Measurements from ENCODE around the gene ADA.

Gene ADA

GRCh38 chr20:44643596-44644229 lies 7.8 kb downstream of the ADA start:
- DNase-seq: peak; percentile 61 to 73

GRCh38 chr20:44643154-44643519 lies 8.4 kb downstream of the ADA start:
- no peak for DNase-seq

DNA sequence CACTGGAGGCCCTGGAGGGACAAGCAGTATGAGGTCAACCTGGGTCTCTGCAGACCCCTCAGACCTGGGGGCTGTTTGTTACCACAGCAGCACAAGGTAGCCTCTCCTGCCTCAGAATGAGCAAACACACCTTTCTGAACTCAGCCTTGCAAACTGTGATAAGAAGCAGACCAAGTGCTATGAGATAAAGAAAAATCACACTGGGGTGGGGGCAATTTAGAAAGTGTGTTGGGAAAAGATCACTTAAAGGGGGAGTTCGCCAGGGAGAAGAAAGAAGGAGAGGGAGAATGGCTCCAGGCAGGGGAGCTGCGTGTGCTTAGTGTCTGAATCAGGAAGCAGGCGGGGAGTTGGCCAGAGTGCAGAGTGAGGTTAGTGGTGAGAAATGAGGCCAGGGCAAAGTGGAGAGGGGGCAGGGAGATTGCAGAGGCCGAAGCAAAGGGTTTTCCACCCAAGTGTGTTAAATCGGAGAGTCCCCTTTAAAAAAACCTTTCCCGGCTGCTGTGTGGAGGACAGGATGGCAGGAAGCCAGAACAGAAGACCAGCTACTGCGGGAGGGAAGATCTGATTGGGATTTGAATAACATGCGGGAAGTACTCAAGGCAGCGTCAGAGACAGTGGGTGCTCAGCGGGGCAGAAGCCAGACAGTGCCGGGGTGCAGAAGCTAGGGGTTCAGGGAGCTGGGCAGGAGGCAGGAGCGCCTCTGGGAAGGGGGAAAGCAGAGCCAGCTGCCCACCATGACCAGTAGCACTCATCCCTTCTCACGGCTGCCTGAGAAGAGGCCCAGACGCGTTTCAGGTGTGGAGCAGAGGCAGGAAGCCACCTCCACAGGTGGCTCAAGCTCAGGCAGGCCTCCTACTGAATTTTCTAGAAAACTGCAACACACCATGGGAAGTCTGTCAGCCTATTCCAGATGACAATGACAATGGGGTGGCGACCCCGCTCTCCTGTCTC lies 9.0 kb downstream of the ADA start:
- peak; percentile 27 to 50 for DNase-seq

DNA sequence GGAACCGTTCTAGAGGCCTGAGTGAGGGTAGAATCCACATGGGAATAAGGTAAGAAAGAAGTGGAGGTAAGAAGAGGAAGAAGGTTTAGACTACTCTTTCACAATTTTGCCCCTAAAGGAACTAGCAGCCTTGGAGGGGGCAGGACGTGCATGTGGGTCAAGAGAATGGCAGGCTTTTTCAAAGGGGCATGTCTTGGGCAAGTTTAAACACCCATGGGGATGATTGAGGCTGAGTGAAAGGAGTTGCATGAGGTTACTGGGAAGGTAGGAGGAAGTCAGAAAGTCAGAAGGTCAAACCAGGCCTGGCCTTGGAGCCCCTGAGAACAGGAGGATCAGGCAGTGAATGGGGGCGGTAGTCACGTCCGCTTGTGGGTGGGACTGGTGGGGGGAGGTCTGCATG lies 10.2 kb downstream of the ADA start:
- no peak for DNase-seq

GRCh38 chr20:44640522-44640921 lies 11.0 kb downstream of the ADA start:
- DNase-seq: no peak

DNA sequence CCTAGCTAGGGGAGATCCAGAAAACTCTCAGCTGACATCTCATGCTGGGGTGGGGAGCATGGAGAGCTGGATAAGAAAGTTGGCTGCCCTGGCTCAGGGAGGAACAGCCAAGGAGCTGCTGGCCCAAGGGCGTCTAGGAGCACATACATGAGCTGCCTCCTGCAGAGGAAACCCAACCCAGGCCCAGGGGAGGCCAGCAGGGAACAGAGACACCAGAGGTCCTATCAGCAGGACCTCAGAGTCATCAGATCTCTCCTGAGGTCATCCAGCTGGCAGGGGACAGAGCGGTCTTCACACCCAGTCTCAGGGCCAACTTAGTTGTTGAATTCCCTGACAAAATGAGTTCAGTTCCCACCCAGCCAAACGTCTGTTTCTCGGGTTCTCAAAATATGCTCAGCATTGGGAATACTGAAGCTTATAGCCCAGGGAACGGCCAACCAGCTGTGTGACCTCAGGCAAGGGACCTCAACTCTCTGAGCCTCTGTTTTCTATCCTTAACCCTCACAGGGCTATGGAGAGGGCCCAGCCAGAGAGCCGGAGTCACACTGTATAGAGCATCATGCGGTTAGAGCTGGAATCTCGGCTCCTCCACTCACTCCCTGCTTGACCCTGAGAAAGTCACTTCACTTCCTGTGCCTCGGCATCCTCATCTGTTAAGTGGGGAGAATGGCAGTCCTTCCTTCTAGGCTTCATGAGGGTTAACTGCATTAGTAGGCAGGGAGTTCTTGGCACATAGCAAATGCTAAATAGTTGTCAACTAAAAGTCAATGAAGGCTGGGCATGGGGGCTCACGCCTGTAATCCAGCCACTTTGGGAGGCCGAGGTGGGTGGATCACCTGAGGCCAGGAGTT lies 13.8 kb downstream of the ADA start:
- DNase-seq: no peak

DNA sequence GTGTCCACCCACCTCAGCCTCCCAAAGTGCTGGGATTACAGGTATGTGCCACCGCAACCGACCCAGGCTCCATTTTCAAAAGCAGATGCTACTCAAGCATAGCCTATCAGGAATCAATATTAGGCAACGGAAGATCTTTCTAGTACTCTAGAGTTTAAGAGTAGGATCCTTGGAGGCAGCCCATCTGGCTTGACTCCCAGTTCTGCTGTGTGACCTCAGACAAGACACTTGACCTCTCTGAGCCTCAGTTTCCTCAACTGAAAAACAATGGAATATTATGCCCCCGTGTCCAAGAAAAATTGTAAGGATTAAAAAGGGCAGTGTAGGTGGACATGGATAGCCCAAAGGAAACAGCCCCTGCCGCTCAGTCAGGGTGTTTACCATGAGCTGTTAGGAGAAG lies 14.5 kb downstream of the ADA start:
- no peak for DNase-seq

- DNase-seq: no peak
These were observed 15.6 kb downstream of the ADA start for GRCh38 chr20:44635877-44636276.

GRCh38 chr20:44633872-44634600 lies 17.5 kb downstream of the ADA start:
- DNase-seq: no peak

DNA sequence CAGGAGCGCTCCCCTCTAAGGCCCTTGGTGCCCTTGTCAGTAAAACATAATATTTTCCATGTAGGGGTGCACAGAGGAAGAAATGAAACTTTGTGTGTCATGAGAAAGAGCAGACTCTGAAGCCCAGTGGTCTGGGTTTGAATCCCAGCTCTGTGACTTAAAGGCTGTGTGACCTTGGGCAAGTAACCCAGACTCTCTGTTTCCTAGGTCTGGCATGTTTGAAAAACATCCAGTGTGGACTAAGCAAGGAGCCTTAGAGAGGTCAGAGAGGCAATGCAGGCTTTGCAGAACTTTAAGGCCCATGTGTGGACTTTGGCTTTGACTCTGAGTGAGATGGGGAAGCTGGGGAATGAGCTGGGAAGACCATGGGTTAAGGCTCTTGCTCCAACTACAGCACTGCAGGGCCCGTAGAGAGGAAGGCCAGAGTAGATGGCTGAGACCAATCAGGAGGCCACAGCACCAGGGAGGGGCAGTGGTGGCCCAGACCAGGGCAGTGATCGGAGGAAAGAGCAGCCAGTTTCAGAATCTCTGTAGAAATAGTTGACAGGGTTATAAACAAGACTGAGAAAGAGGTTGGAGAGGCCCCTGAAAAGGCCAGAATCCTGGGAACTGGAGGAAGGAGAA lies 18.2 kb downstream of the ADA start:
- DNase-seq: no peak

DNA sequence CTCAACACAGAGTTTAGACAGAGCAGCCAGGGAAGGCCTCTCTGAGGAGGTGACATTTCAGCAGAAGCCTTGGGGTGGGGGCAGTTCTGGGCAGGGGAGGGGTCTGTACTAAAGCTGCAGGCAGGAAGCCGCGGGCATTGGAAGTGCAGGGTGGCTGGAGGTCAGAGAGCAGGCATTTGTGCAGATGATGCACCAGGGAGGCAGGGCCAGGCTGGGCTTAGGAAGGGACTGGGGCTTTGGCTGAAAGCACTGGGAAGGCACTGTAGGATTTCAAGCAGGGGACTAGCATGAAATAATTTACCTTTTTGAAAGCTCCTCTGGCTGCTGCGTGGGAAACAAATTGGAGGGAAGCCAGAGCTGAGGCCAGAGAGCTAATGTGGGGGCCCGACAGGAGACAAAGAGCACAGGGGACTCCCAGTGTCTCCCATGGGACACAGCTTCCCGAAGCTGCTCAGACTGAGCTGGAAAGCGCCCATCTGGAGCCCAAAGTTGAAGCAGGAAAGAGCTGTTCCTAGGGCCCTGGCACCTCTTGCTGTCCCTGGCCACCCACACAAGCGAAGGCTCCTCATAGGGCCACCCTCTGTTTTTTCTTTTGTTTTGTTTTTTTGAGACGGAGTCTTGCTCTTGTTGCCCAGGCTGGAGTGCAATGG lies 19.3 kb downstream of the ADA start:
- DNase-seq: no peak

DNA sequence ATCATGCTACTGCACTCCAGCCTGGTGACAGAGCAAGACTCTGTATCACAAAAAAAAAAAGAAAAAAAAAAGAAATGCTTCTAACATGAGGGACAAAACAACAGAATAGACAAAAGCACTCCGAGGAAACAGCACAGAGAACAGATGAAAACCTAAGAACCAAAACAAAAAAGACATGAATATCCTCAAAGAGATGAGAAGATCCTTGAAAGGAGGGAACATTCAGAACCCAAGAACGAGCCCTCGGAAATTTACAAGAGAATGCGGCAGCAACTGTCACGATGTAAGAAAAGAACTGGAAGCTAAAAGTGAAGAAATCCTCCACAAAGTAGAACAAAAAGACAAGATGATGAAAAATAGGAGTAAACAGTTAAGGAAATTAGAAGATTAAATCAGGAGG lies 21.2 kb downstream of the ADA start:
- no peak for DNase-seq

DNA sequence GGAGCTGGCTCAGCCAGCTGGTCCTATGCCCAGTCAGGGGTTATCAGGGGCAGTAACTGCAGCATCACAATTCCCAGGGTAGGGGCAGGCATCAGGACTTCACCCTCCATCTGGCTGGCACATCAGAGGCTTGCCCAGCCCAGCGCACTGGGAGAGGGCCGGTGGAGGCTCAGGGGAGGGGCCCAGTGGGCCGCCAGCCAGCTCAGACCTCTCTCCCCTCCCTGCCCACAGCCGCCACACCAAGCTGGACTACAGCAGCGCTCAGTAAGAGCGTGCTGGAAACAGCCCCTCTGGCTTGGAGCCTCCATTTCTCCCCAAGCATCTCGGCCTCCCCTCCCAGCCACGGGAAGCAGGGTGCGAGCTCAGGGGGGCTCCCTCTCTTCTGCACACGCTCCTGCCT lies 22.0 kb downstream of the ADA start:
- no peak for DNase-seq

DNA sequence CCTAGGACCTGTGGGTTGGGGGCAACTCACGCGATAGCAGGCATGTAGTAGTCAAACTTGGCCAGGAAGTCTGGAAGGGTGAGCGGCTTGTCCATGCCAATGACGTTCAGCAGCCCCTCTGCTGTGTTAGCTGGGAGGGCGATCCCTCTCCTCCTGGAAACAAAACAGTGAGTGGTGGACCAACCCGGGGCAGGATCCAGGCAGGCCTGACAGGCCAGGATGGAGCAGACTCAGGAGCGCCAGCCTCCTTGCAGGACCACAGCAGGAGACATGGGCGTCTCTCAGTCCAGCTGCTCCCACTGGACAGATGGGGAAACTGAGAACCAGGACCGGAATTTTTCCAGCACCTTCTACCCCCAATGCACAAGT lies 22.5 kb downstream of the ADA start:
- DNase-seq: no peak

DNA sequence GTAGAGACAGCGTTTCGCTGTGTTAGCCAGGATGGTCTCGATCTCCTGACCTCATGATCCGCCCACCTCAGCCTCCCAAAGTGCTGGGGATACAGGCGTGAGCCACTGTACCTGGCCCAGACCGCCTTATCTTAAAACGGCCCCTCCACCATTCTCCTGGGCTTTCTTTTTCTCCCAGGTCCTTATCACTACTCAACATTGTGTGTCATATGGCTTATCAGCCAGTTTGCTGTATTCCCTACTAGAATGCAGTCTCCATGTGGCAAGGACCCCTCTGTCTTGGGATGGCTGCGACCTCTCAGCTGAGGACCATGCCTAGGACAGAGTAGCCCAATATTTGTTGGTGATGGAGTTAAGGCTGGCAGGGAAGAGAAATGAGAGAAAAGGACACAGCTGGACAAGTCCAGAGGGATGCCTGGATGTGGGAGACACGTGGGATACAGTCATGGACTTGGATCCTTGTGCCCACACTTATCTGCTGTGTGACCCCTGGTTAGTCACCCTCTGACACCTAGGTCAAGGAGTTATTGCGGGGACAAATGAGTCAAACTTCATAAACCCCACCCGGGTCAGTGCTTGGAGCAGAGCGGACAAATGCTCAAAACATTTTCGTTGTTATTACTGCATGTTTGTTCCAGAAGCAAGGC lies 24.0 kb downstream of the ADA start:
- no peak for DNase-seq

DNA sequence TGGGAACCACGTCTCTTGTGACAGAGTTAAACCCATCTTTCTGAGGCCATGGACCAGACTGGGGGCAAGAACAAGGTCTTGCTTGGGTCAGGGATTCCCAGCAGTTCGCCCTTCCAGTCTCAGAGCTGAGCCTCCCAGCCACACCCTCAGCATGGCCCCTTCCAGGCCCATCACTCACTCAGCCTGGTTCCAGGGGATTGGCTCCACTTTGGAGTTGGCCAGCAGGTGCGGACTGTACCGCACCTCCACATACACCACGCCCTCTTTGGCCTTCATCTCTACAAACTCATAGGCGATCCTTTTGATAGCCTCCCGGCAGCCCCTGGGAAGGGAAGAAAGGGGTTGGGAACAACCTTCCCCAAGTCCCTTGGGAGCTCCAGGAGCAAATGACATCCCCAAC lies 25.2 kb downstream of the ADA start:
- DNase-seq: no peak

DNA sequence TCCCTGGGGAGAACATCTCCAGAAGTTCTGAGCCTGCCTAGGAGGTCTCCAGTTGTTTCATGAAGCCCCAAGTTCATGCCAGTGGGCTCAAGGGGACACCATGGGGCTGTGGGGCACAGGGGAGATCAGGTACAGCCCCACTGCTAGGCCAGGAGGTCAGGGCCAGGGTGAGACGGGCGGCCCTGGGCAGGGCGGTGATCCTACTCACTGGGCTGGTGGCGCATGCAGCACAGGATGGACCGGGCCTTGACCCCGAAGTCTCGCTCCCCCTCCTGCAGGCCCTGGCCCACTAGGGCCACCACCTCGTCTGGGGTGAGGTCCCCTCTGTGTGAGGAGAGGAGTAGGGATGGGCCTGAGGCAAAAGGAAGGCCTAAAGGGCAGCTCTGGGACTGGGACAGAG lies 26.1 kb downstream of the ADA start:
- DNase-seq: no peak

- no peak for DNase-seq
These were observed 26.7 kb downstream of the ADA start for GRCh38 chr20:44624743-44625271.

- DNase-seq: no peak
These were observed 27.3 kb downstream of the ADA start for GRCh38 chr20:44624152-44624551.

DNA sequence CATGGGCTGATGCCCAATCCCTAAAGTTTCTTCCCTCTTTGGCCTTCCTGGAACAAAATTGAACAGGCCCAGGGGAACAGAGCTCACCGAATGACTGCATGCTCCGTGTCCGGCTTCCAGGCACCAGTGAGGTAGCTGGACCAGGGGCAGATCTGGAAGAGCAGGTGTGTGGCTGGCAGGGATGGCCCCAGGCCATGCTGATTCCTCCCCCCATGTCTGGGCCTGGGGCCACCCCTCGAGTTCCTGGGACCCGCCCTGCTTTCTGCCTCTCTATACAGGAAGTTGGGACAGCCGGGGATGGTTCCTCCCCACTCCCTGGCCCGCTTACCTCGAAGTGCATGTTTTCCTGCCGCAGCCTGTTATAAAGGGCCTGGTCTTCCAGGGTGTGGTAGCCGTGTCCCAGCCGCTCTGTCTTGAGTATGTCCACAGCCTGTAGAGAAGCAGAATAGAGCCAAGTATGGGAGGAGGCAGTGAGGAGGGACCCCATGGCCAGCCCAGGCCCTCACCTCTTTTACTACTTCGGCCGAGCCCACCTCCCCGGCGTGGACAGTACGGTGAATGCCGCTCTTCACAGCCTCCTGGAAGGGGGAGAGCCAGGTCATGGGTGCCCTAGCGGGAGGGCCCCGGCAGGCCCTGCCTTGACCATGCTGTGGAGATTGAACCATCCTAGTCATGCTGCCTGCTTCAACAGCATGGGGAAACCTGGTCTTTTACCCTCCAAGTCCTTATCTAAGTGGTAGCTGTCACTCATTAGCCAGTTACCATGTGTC lies 28.8 kb downstream of the ADA start:
- no peak for DNase-seq

All from CD4-positive, alpha-beta T cell treated with Interferon alpha-2 for 1 hour (primary cell).